PFSK-1 (cell line): ENCODE measurements around the gene CCDC134.

Experiments
- POLR2AphosphoS5 ChIP-seq: IDR thresholded peaks from 2 replicates; pipeline ENCODE4 v1.6.1; 2012; ENCODE audit warnings: low read depth, mild to moderate bottlenecking, control low read depth, low read length, moderate library complexity
- REST ChIP-seq, 2 experiments: IDR thresholded peaks; 2 replicates each; pipeline versions ENCODE4 v1.6.1 to v1.8.0; 2011 to 2012; ENCODE audit warnings: low read depth in 2 of 2, low read length in 2 of 2, control low read depth in 1 of 2, inconsistent platforms in 1 of 2, mild to moderate bottlenecking in 1 of 2, moderate library complexity in 1 of 2; ENCODE audit not compliant: insufficient read depth in 1 of 2
- SIN3A ChIP-seq: IDR thresholded peaks from 2 replicates; pipeline ENCODE4 v1.6.1; 2012; ENCODE audit warnings: mild to moderate bottlenecking, low read length, moderate library complexity, borderline replicate concordance; ENCODE audit not compliant: insufficient read depth
- TAF1 ChIP-seq: IDR thresholded peaks from 2 replicates; pipeline ENCODE4 v1.6.1; 2012; ENCODE audit warnings: low read length, control low read depth, borderline replicate concordance; ENCODE audit not compliant: insufficient read depth

- TF ChIP-seq SIN3A (no peak), POLR2AphosphoS5 (no peak), REST (IDR thresholded peaks at IDR 0.05; ENCODE audit: insufficient read depth in 1 of 2, low read depth in 2 of 2, low read length in 2 of 2) (no peak), TAF1 (no peak)
Measured at GRCh38 chr22:41775976-41776375, 24.5 kb upstream of the CCDC134 start.
